Small intestine (tissue), 7 donors: Measurements from ENCODE around the gene SEMA6A. TPM values are rescaled to one million over a fixed set of nuclear protein-coding genes. Genes with fewer than 3 reads are reported as not detected.

Experiments used
- DNase-seq, 2 donors: peaks; one replicate each; pipeline versions ENCODE4 v3.0.0 to v3.0.0-alpha.2; 2013
- FAIRE-seq: peaks from 2 replicates; lab custom pipeline; 2012; peaks lifted over from hg19 to GRCh38; lab: Jason Lieb, UNC
- H3K27ac ChIP-seq, 3 donors: one replicate each; pipeline ENCODE4 v1.5.1; 2013; ENCODE audit warnings: low read length in 2 of 3, mild to moderate bottlenecking in 2 of 3, control low read depth in 1 of 3, inconsistent platforms in 1 of 3, low read depth in 1 of 3, moderate library complexity in 1 of 3
- H3K27me3 ChIP-seq, 3 donors: one replicate each; pipeline ENCODE4 v1.6.1; 2013; ENCODE audit warnings: low read length in 3 of 3, inconsistent platforms in 1 of 3; ENCODE audit not compliant: control insufficient read depth in 3 of 3, insufficient read depth in 3 of 3
- H3K36me3 ChIP-seq, 3 donors: one replicate each; pipeline ENCODE4 v1.6.1; 2013; ENCODE audit warnings: low read length in 3 of 3, inconsistent platforms in 1 of 3, low read depth in 1 of 3, mild to moderate bottlenecking in 1 of 3, moderate library complexity in 1 of 3; ENCODE audit not compliant: control insufficient read depth in 3 of 3, insufficient read depth in 2 of 3
- H3K4me1 ChIP-seq, 3 donors: one replicate each; pipeline ENCODE4 v1.6.1; 2013; ENCODE audit warnings: low read length in 2 of 3, inconsistent platforms in 1 of 3, low read depth in 1 of 3, mild to moderate bottlenecking in 1 of 3, moderate library complexity in 1 of 3; ENCODE audit not compliant: control insufficient read depth in 3 of 3, insufficient read depth in 2 of 3
- H3K4me3 ChIP-seq, 3 donors: one replicate each; pipeline ENCODE4 v1.5.1; 2013; ENCODE audit warnings: low read length in 3 of 3, control low read depth in 1 of 3, inconsistent platforms in 1 of 3, low read depth in 1 of 3, mild to moderate bottlenecking in 1 of 3, moderate library complexity in 1 of 3
- H3K9me3 ChIP-seq, 2 donors: one replicate each; pipeline ENCODE4 v1.6.1; 2013; ENCODE audit warnings: low read depth in 1 of 2, low read length in 1 of 2; ENCODE audit not compliant: control insufficient read depth in 2 of 2, insufficient read depth in 1 of 2
- WGBS, 3 donors: extraction: QIAGEN DNeasy Blood & Tissue Kit; methylation state at CpG; one replicate each; pipeline ENCODE4 v1.1.7; 2013; 5-methylcytosine and 5-hydroxymethylcytosine counted together
- polyA plus RNA-seq, 4 donors: library from polyadenylated mRNA; stranded (reverse) in 3 of 4; unstranded in 1 of 4; fragments of 200-250 nt in 3 of 4; fragments of 120-200 nt in 1 of 4; gene quantifications; one replicate each; pipeline versions ENCODE4 v1.2.1 to v1.2.3, GENCODE V29; 2013
- donor health status: healthy with polysubstance abuse.
- donor health status: control.
- donor health status: control.
- donor health status: Bipolar disorder and iron deficiency.
- donor health status: healthy.

SEMA6A gene
- polyA plus RNA-seq, 4 donors = 12.9 to 68.5 (median 13.4) TPM

- no peak for DNase-seq
- H3K4me1 ChIP-seq = no peaks in the 10 kb centered on the region
- no peak overlapping the region for H3K27ac ChIP-seq
- H3K9me3 ChIP-seq = peaks cover 0 to 4% of the 10 kb centered on the region in 2 donors
- no peaks in the 10 kb centered on the region for H3K27me3 ChIP-seq
- peaks cover 0 to 9% (median 0%) of the 10 kb centered on the region in 3 donors for H3K36me3 ChIP-seq
- no peak overlapping the region for H3K4me3 ChIP-seq
- WGBS, 3 donors = 80 to 91% (median 89%) methylated on average over 9 of the region's 9 CpGs
- no peak for FAIRE-seq
These were observed 179.4 kb downstream of the SEMA6A start for GRCh38 chr5:116395226-116395625.

- WGBS, 3 donors = 93 to 95% (median 93%) methylated on average over 5 of the region's 5 CpGs
- peaks cover 0 to 4% of the 10 kb centered on the region in 2 donors for H3K9me3 ChIP-seq
- no peaks in the 10 kb centered on the region for H3K27me3 ChIP-seq
- DNase-seq (no peak), FAIRE-seq (no peak)
- H3K4me1 ChIP-seq = no peaks in the 10 kb centered on the region
- peaks cover 0 to 5% (median 0%) of the 10 kb centered on the region in 3 donors for H3K36me3 ChIP-seq
- H3K4me3 ChIP-seq = no peak overlapping the region
- H3K27ac ChIP-seq = no peak overlapping the region
These were observed 180.3 kb downstream of the SEMA6A start for GRCh38 chr5:116394186-116394867.
